Ectodermal cell (in vitro differentiated cells): ENCODE data around the gene ITCH.
"Not testable (repeated sequence)": the region's sequence is repeated elsewhere in the genome, so short reads cannot be mapped to it uniquely, and the experiment has no call there.

Experiments
- H3K27ac ChIP-seq: 2 replicates; pipeline ENCODE4 v1.7.0; 2013; ENCODE audit warnings: mild to moderate bottlenecking, low read depth, low read length; ENCODE audit not compliant: insufficient read depth, poor library complexity, severe bottlenecking
- H3K27me3 ChIP-seq: 2 replicates; pipeline ENCODE4 v1.7.0; 2013; ENCODE audit warnings: mild to moderate bottlenecking, low read length; ENCODE audit not compliant: insufficient read depth, control insufficient read depth, poor library complexity, severe bottlenecking
- H3K36me3 ChIP-seq: one replicate; pipeline ENCODE4 v1.7.0; 2013; ENCODE audit warnings: low read length; ENCODE audit not compliant: control insufficient read depth, insufficient read depth
- H3K4me1 ChIP-seq: one replicate; pipeline ENCODE4 v1.7.0; 2013; ENCODE audit warnings: low read length; ENCODE audit not compliant: control insufficient read depth, insufficient read depth
- H3K4me3 ChIP-seq: 2 replicates; pipeline ENCODE4 v1.7.0; 2013; ENCODE audit warnings: low read depth, low read length, control low read depth; ENCODE audit not compliant: insufficient read depth
- H3K9me3 ChIP-seq: 2 replicates; pipeline ENCODE4 v1.7.0; 2013; ENCODE audit warnings: mild to moderate bottlenecking, low read length, moderate library complexity; ENCODE audit not compliant: control insufficient read depth
- WGBS, 2 experiments: methylation state at CpG; one replicate each; pipeline ENCODE4 v1.1.7; 2013; ENCODE audit warnings: missing lambda C conversion rate in 2 of 2; 5-methylcytosine and 5-hydroxymethylcytosine counted together

Gene ITCH

DNA sequence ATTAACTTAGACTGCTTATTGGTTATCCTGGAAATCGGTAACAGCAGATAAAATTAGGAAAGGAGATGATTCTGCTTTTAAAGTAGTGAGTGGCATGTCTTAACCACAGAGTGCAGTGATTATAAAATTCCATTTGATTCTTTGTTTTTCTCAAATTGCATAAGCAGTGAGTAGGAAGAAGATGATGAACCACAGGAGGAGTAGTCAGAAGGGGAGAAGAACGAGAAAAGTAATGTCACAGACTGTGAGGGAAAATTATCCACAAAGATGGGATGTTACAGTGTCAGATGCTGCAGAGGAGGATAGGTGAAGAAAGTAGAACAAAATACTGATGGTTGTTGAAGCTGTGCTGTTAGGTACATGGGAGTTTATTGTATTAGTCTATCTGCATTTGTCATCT, 63.0 kb downstream of the ITCH start:
- Histone ChIP-seq H3K9me3 (no peaks in the 10 kb centered on the region), H3K36me3 (peaks cover 10% of the 10 kb centered on the region), H3K27ac (no peak overlapping the region), H3K4me3 (no peak overlapping the region), H3K4me1 (no peaks in the 10 kb centered on the region), H3K27me3 (no peaks in the 10 kb centered on the region)
- 95 to 96% methylated on average over 2 of the region's 2 CpGs for WGBS, 2 experiments

DNA sequence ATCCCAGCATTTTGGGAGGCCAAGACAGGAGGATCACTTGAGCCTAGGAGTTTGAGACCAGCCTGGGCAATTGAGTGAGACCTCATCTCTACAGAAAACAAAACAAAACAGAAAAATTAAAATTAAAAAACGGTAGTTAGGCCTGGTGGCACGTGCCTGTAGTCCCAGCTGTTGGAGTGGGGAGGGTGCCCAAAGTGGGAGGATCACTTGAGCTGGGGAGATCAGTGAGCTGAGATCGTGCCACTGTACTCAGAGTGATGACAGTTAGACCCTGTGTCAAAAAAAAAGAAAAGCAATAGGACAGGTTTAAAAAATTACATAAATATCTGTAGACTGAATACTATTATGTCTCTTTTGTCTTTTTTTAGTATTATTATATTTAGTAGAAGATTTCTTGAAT, 64.3 kb downstream of the ITCH start:
- whole genome bisulfite sequencing, 2 experiments: 91 to 96% methylated on average over 3 of the region's 3 CpGs
- peaks cover 6% of the 10 kb centered on the region for H3K36me3 ChIP-seq
- no peak overlapping the region for H3K27ac ChIP-seq
- H3K4me3 ChIP-seq: no peak overlapping the region
- H3K27me3 ChIP-seq: no peaks in the 10 kb centered on the region
- H3K4me1 ChIP-seq: no peaks in the 10 kb centered on the region
- H3K9me3 ChIP-seq: no peaks in the 10 kb centered on the region

DNA sequence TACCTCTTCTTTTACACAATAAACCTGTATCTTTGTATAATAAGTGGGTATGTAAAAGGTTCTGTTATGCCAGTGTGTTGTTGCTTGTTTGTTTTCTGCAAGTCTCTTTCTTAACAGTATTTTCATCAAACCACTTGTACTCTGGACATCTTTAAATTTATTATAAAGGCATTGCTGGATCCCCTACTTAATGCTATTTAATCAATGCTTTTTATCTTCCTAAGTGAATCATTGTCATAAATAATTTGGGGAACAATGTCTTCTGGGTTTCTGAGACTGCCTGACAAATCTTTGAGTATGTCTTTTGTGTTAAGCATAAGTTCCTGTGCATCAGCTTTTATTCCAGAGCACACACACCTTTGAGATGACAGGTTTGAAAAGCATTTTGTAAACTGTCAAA, 64.7 kb downstream of the ITCH start:
- Histone ChIP-seq H3K27me3 (no peaks in the 10 kb centered on the region), H3K4me1 (no peaks in the 10 kb centered on the region), H3K27ac (no peak overlapping the region), H3K36me3 (peaks cover 6% of the 10 kb centered on the region), H3K4me3 (no peak overlapping the region), H3K9me3 (no peaks in the 10 kb centered on the region)

DNA sequence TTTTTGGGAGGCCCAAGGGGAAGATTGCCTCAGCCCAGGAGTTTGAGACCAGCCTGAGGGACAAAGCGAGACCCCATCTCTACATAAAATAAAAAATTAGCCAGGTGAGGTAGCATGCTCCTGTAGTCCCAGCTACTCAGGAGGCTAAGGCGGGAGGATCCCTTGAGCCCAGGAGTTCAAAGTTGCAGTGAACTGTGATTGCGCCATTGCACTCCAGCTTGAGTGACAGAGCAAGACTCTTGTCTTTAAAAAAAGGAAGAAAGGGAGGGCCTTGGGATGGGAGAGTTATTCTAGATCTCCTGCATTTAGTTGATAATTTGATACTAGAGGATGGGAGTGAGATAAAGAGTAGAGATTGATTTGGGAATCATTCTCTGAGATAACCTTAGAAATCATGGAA, 68.1 kb downstream of the ITCH start:
- peaks cover 1% of the 10 kb centered on the region for H3K36me3 ChIP-seq
- no peak overlapping the region for H3K27ac ChIP-seq
- H3K27me3 ChIP-seq: no peaks in the 10 kb centered on the region
- H3K4me1 ChIP-seq: no peaks in the 10 kb centered on the region
- H3K4me3 ChIP-seq: no peak overlapping the region
- H3K9me3 ChIP-seq: no peaks in the 10 kb centered on the region
- WGBS, 2 experiments: 85 to 95% methylated on average over 3 of the region's 3 CpGs

DNA sequence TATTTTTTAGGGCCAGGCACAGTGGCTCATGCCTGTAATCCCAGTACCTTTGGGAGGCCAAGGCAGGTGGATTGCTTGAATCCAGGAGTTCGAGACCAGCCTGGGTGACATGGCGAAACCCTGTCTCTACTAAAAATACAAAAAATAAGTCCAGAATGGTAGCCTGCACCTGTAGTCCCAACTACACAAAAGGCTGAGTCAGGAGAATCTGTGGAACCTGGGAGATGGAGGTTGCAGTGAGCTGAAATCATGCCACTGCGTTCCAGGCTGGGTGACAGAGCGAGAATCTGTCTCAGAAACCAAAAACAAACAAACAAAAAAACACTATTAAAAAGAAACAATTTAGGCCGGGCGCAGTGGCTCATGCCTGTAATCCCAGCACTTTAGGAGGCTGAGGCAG, 69.6 kb downstream of the ITCH start:
- not testable (repeated sequence) for H3K27me3 ChIP-seq, H3K4me3 ChIP-seq, H3K27ac ChIP-seq, H3K9me3 ChIP-seq, H3K4me1 ChIP-seq, H3K36me3 ChIP-seq
- WGBS, 2 experiments: 83 to 96% methylated on average over 6 of the region's 6 CpGs

DNA sequence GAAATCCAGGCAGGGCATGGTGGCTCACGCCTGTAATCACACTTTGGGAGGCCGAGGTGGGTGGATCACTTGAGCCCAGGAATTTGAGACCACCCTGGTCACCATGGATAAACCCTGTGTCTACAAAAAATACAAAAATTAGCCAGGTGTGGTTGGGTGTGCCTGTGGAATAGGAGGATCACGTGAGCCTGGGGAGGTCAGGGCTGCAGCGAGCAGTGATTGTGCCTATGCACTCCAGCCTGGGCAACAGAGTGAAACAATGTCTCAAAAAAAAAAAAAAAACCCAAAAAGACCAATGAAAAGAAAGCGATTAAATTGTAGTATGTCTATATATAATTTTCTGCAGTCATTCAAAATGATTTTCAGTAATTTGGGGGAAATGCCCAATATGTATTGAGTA, 70.3 kb downstream of the ITCH start:
- Histone ChIP-seq H3K27ac (no peak overlapping the region), H3K36me3 (peaks cover 2% of the 10 kb centered on the region), H3K4me3 (no peak overlapping the region), H3K4me1 (no peaks in the 10 kb centered on the region), H3K27me3 (no peaks in the 10 kb centered on the region), H3K9me3 (no peaks in the 10 kb centered on the region)
- WGBS, 2 experiments: 94 to 99% methylated on average over 4 to 5 of the region's 5 CpGs

DNA sequence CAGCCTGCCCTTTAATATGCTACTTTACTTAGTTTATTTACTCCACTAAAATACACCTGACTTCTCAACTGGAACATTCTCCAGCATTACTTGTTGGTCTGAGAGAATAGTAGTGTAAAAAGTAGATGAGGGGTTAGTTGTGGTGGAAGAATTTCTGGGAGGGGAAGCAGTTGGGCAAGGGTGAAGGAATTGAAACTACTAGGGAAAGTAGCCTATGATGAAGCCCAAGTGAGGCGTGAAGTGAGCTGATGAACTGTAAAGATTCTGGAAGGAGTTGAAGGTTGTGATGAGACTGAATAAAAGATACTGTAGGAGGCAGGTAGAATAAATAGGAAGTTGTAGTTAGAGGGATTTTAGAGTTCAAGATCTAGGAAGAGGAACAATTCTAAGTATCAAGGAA, 72.5 kb downstream of the ITCH start:
- H3K9me3 ChIP-seq: no peaks in the 10 kb centered on the region
- H3K4me3 ChIP-seq: no peak overlapping the region
- H3K36me3 ChIP-seq: peaks cover 11% of the 10 kb centered on the region
- 94 to 96% methylated on average over 1 of the region's 1 CpG for whole genome bisulfite sequencing, 2 experiments
- H3K27me3 ChIP-seq: no peaks in the 10 kb centered on the region
- H3K4me1 ChIP-seq: no peaks in the 10 kb centered on the region
- no peak overlapping the region for H3K27ac ChIP-seq

DNA sequence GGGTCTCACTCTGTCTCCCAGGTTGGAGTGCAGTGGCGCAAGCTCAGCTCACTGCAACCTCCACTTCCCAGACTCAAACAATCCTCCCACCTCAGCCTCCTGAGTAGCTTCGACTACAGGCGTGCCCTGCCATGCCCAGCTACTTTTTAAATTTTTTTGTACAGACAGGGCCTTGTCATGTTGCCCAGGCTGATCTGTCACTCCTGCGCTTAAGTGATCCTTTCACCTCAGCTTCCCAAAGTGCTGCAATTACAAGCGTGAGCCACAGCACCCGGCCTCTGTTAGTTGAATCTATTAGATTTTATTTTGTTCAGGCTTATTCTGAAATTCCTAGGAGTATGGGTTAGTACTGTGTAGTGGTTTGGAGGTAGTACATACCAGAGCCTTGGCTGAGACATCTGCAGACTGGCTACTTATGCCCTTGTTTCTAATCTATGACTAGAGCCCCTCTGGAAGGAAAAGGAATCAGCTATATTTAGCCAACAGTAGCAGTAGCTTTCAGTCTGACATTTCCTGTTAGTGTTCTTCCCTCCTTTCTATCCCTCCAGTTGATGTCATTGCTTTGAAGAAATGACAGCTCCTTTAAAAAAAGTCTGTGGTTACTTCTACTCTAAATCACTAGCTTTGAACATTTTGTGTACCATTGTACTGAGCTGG, 74.4 kb downstream of the ITCH start:
- Histone ChIP-seq H3K36me3 (peaks cover 18% of the 10 kb centered on the region), H3K27me3 (no peaks in the 10 kb centered on the region), H3K9me3 (no peaks in the 10 kb centered on the region), H3K27ac (no peak overlapping the region), H3K4me3 (no peak overlapping the region), H3K4me1 (no peaks in the 10 kb centered on the region)
- 76 to 80% methylated on average over 6 of the region's 6 CpGs for WGBS, 2 experiments

DNA sequence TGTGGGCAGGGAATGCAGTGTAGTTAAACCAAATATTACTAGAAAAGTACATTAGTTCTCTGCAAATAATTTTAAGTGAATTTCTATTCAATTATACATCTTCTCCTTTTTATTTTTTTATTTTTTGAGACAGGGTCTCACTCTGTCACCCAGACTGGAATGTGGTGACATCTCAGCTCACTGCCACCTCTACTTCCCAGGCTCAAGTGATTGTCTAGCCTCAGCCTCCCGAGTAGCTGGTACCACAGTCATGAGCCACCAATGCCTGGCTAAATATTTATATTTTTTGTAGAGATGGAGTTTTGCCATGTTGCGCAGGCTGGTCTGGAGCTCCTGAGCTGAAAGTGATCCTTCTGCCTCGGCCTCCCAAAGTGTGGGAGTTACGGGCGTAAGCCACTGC, 76.1 kb downstream of the ITCH start:
- WGBS, 2 experiments: 94 to 97% methylated on average over 3 to 5 of the region's 5 CpGs
- no peak overlapping the region for H3K4me3 ChIP-seq
- no peaks in the 10 kb centered on the region for H3K9me3 ChIP-seq
- H3K27me3 ChIP-seq: no peaks in the 10 kb centered on the region
- no peak overlapping the region for H3K27ac ChIP-seq
- no peaks in the 10 kb centered on the region for H3K4me1 ChIP-seq
- H3K36me3 ChIP-seq: peaks cover 21% of the 10 kb centered on the region

DNA sequence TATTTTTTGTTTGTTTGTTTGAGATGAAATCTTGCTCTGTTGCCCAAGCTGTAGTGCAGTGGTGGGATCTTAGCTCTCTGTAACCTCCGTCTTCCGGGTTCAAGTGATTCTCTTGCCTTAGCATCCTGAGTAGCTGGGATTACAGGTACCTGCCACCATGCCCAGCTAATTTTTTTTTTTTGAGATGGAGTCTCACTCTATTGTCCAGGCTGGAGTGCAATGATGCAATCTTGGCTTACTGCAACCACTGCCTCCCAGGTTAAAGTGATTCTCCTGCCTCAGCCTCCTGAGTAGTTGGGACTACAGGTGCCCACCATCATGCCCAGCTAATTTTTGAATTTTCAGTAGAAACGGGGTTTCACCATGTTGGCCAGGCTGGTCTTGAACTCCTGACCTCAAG, 78.3 kb downstream of the ITCH start:
- not testable (repeated sequence) for H3K9me3 ChIP-seq, H3K4me3 ChIP-seq, H3K27ac ChIP-seq, H3K27me3 ChIP-seq, H3K4me1 ChIP-seq
- 95% methylated on average over 3 of the region's 3 CpGs for WGBS, 2 experiments
- peaks cover 33% of the 10 kb centered on the region for H3K36me3 ChIP-seq

DNA sequence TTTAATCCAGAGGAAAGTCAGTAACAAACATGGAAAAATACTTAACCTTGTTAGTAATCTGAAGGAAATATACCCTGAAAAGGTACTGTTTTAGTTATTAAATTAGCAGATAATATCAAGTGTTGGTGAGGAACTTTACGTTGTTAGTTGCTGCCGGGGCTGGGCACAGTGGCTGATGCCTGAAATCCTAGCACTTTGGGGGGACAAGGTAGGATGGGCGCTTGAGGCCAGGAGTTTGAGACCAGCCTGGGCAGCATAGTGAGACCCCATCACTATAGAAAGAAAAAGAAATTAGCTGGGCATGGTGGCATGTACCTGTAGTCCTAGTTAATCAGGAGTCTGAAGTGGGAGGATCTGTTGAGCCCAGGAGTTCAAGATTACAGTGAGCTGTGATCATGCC, 80.5 kb downstream of the ITCH start:
- WGBS, 2 experiments: 95% methylated on average over 3 of the region's 3 CpGs

More for the DNA sequence above, 80.5 kb downstream of the ITCH start:
- Histone ChIP-seq H3K4me3 (no peak overlapping the region), H3K9me3 (no peaks in the 10 kb centered on the region), H3K27me3 (no peaks in the 10 kb centered on the region), H3K4me1 (no peaks in the 10 kb centered on the region), H3K27ac (no peak overlapping the region), H3K36me3 (peaks cover 30% of the 10 kb centered on the region)
